ENCODE results near the gene FBXO27.
"Not testable (repeated sequence)": the region's sequence is repeated elsewhere in the genome, so short reads cannot be mapped to it uniquely, and the experiment has no call there.

DNA sequence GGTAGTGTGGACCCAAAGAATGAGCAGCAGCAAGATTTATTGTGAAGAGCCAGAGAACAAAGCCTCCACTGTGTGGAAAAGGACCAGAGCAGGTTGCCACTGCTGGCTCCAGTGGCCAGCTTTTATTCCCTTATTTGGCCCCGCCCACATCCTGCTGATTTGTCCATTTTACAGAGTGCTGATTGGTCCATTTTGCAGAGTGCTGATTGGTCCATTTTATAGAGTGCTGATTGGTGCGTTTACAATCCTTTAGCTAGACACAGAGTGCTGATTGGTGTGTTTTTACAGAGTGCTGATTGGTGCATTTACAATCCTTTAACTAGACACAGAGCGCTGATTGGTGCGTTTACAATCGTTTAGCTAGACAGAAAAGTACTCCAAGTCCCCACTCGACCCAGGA lies 35.9 kb upstream of the FBXO27 start:
- TF ChIP-seq, protein P1, sequence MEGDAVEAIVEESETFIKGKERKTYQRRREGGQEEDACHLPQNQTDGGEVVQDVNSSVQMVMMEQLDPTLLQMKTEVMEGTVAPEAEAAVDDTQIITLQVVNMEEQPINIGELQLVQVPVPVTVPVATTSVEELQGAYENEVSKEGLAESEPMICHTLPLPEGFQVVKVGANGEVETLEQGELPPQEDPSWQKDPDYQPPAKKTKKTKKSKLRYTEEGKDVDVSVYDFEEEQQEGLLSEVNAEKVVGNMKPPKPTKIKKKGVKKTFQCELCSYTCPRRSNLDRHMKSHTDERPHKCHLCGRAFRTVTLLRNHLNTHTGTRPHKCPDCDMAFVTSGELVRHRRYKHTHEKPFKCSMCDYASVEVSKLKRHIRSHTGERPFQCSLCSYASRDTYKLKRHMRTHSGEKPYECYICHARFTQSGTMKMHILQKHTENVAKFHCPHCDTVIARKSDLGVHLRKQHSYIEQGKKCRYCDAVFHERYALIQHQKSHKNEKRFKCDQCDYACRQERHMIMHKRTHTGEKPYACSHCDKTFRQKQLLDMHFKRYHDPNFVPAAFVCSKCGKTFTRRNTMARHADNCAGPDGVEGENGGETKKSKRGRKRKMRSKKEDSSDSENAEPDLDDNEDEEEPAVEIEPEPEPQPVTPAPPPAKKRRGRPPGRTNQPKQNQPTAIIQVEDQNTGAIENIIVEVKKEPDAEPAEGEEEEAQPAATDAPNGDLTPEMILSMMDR (IDR thresholded peaks at IDR 0.05; ENCODE audit: low read depth, low read length, missing input control), result not testable (repeated sequence)
- TF ChIP-seq, protein P2, sequence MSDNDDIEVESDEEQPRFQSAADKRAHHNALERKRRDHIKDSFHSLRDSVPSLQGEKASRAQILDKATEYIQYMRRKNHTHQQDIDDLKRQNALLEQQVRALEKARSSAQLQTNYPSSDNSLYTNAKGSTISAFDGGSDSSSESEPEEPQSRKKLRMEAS (IDR thresholded peaks at IDR 0.05), result not testable (repeated sequence)
- TF ChIP-seq, protein P3, sequence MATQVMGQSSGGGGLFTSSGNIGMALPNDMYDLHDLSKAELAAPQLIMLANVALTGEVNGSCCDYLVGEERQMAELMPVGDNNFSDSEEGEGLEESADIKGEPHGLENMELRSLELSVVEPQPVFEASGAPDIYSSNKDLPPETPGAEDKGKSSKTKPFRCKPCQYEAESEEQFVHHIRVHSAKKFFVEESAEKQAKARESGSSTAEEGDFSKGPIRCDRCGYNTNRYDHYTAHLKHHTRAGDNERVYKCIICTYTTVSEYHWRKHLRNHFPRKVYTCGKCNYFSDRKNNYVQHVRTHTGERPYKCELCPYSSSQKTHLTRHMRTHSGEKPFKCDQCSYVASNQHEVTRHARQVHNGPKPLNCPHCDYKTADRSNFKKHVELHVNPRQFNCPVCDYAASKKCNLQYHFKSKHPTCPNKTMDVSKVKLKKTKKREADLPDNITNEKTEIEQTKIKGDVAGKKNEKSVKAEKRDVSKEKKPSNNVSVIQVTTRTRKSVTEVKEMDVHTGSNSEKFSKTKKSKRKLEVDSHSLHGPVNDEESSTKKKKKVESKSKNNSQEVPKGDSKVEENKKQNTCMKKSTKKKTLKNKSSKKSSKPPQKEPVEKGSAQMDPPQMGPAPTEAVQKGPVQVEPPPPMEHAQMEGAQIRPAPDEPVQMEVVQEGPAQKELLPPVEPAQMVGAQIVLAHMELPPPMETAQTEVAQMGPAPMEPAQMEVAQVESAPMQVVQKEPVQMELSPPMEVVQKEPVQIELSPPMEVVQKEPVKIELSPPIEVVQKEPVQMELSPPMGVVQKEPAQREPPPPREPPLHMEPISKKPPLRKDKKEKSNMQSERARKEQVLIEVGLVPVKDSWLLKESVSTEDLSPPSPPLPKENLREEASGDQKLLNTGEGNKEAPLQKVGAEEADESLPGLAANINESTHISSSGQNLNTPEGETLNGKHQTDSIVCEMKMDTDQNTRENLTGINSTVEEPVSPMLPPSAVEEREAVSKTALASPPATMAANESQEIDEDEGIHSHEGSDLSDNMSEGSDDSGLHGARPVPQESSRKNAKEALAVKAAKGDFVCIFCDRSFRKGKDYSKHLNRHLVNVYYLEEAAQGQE (IDR thresholded peaks at IDR 0.05), result not testable (repeated sequence)
